Adrenal gland (tissue), 12 donors: ENCODE measurements around the gene AKAP1. TPM values are rescaled to one million over a fixed set of nuclear protein-coding genes. Genes with fewer than 3 reads are reported as not detected.
A peak's percentile ranks its signal among the peaks of the same experiment; 100 is the strongest.

Experiments used
- DNase-seq, 7 donors: peaks; one replicate each; pipeline ENCODE4 v3.0.0-alpha.2; 2019 to 2020
- H3K27ac ChIP-seq, 5 donors: fragments of 200-600 bp; sonication (generic) in 4 of 5; 1 replicate in 3 of 5; 2 replicates in 2 of 5; pipeline versions ENCODE4 v1.5.1 to v1.8.0; 2016 to 2020; ENCODE audit warnings: mild to moderate bottlenecking in 1 of 5
- H3K27me3 ChIP-seq: fragments of 200-600 bp; 2 replicates; pipeline ENCODE4 v1.8.0; 2021
- H3K36me3 ChIP-seq, 2 donors: fragments of 200-600 bp; replicated peaks in 1 of 2; 1 replicate in 1 of 2; 2 replicates in 1 of 2; pipeline versions ENCODE4 v1.5.1 to v1.8.0; 2018 to 2022
- H3K4me1 ChIP-seq, 2 donors: fragments of 200-600 bp; replicated peaks in 1 of 2; 1 replicate in 1 of 2; 2 replicates in 1 of 2; pipeline versions ENCODE4 v1.5.1 to v1.8.0; 2018 to 2021
- H3K4me3 ChIP-seq, 4 donors: fragments of 200-600 bp; sonication (generic) in 3 of 4; one replicate each; pipeline ENCODE4 v1.5.1; 2016 to 2018
- H3K9me3 ChIP-seq, 3 donors: fragments of 200-600 bp; sonication (generic) in 1 of 3; replicated peaks in 1 of 3; 1 replicate in 2 of 3; 2 replicates in 1 of 3; pipeline versions ENCODE4 v1.5.1 to v1.8.0; 2016 to 2021
- POLR2A ChIP-seq, 2 donors: fragments of 450-650 bp; IDR thresholded peaks; one replicate each; pipeline ENCODE4 v1.6.1; 2017; ENCODE audit warnings: antibody characterized with exemption in 2 of 2, mild to moderate bottlenecking in 2 of 2, moderate library complexity in 1 of 2
- WGBS, 4 donors: extraction: QIAGEN DNeasy Blood & Tissue Kit in 2 of 4; methylation state at CpG; one replicate each; pipeline versions ENCODE4 v1.1.5 to v1.1.7; 2013 to 2017; 5-methylcytosine and 5-hydroxymethylcytosine counted together
- intact Hi-C, 2 donors: fragments of 100-400 bp; cut with DNase I; formaldehyde crosslinking; loops; one replicate each; pipeline versions ENCODE4 v1.14.1 to v1.15.0; 2022 to 2023
- polyA plus RNA-seq, 3 donors: library from polyadenylated mRNA; stranded (reverse); fragments of 200-250 nt in 2 of 3; fragments of 350-450 nt in 1 of 3; fragmentation: Illumina TruSeq in 1 of 3; extraction: RNeasy Lipid Tissue Mini Kit (QIAGEN cat#74804) in 1 of 3; gene quantifications; one replicate each; pipeline ENCODE4 v1.2.3, GENCODE V29; 2013 to 2014
- total RNA-seq, 9 donors: library from RNA; depleted of rRNA in 4 of 9; stranded (reverse); fragments of >200 nt in 4 of 9; fragments of 120-200 nt in 1 of 9; fragmentation: NEBNext Ultra II Directional in 1 of 9; extraction: Animal tissue kit (Norgen Biotek cat#: 25700) in 1 of 9; gene quantifications; one replicate each; pipeline versions ENCODE4 v1.1.0 to v1.2.4, GENCODE V29; 2013 to 2023
- TF ChIP-seq, protein P1 (sequence below), 6 experiments: fragments of 450-650 bp in 4 of 6; fragments of 200-600 bp in 2 of 6; sonication (generic) in 1 of 6; IDR thresholded peaks; 1 replicate in 5 of 6; 2 replicates in 1 of 6; pipeline versions ENCODE4 v1.5.1 to v1.8.0; 2016 to 2021; ENCODE audit warnings: antibody characterized with exemption in 6 of 6, mild to moderate bottlenecking in 2 of 6, moderate library complexity in 1 of 6
- donor health status: healthy with polysubstance abuse.
- donor health status: Bipolar disorder and iron deficiency.
- donor health status: DM: yes; HTN: yes; CAD: no.
- donor health status: DM: no; HTN: no; CAD: no.
- donor health status: DM: no; HTN: no; CAD: no.
- donor health status: DM: yes; HTN: yes; CAD: no.

The AKAP1 gene
- total and polyA plus RNA-seq, 12 donors = 14.0 to 259 (median 29.4) TPM

DNA sequence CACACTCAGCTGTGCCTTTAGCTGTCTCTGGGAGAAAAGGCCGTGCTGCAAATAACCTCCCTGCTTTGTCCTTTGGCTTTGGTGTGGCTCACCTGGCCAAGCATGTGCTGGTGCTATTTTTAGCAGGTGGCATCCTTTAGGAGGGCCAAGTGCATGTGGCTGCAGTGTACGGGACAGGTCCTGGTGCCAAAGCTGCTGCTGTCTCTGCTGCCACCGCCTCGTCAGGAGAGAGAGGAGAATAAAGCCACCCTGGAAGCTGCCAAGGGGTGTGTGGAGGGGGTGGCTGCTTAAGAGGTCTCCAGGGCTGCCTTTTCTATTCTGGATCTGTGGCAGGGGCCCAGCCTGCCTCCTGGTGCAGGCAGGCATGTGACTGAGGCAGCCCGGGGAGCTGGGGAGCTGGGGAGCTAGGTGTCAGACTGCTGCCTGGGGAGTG lies 6.2 kb downstream of the AKAP1 start:
- Histone ChIP-seq H3K36me3 (no peaks in the 10 kb centered on the region), H3K4me3 (no peak overlapping the region), H3K27ac (peak overlapping the region in 4 of 5 donors; percentile 59 to 87 (median 78)), H3K4me1 (peaks cover 17 to 59% of the 10 kb centered on the region in 2 donors), H3K27me3 (no peaks in the 10 kb centered on the region), H3K9me3 (no peaks in the 10 kb centered on the region)
- no peak for TF ChIP-seq POLR2A (IDR thresholded peaks at IDR 0.05)
- TF ChIP-seq, protein P1, sequence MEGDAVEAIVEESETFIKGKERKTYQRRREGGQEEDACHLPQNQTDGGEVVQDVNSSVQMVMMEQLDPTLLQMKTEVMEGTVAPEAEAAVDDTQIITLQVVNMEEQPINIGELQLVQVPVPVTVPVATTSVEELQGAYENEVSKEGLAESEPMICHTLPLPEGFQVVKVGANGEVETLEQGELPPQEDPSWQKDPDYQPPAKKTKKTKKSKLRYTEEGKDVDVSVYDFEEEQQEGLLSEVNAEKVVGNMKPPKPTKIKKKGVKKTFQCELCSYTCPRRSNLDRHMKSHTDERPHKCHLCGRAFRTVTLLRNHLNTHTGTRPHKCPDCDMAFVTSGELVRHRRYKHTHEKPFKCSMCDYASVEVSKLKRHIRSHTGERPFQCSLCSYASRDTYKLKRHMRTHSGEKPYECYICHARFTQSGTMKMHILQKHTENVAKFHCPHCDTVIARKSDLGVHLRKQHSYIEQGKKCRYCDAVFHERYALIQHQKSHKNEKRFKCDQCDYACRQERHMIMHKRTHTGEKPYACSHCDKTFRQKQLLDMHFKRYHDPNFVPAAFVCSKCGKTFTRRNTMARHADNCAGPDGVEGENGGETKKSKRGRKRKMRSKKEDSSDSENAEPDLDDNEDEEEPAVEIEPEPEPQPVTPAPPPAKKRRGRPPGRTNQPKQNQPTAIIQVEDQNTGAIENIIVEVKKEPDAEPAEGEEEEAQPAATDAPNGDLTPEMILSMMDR (IDR thresholded peaks at IDR 0.05) = no peak
- DNase-seq = peak in 6 of 7 donors; percentile 24 to 70 (median 43)
- WGBS, 4 donors = 46 to 54% (median 50%) methylated on average over 5 of the region's 5 CpGs
- intact Hi-C loops = no loop called here

DNA sequence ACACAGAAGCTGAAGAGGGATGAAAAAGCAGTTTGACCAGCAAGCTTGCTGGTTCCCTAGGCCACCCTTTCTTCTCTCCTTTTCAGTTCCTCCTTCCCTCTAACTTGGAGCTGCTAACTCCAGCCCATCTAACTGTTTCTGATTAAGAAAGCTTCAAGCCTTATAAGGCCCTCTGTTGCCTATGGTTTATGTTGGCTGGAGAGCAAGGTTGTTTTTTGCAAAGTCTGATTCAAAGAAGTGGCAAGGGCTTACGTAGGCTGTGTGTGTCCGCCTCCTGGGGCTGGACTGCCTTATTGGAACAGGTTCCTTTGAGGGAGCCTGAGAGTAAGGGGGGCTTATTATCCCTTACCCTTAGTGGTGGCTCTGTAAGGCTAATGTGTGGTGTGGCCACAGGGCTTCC lies 7.1 kb downstream of the AKAP1 start:
- intact Hi-C loops = no loop called here
- Histone ChIP-seq H3K9me3 (no peaks in the 10 kb centered on the region), H3K27me3 (no peaks in the 10 kb centered on the region), H3K36me3 (no peaks in the 10 kb centered on the region), H3K4me3 (no peak overlapping the region), H3K4me1 (peaks cover 17 to 61% of the 10 kb centered on the region in 2 donors), H3K27ac (peak overlapping the region in 2 of 5 donors; percentile 75 to 84)
- peak in 2 of 7 donors; percentile 35 to 40 for DNase-seq
- TF ChIP-seq, protein P1 (IDR thresholded peaks at IDR 0.05) = no peak
- TF ChIP-seq POLR2A (IDR thresholded peaks at IDR 0.05) = no peak
- WGBS, 4 donors = 33 to 63% (median 56%) methylated on average over 2 of the region's 2 CpGs

DNA sequence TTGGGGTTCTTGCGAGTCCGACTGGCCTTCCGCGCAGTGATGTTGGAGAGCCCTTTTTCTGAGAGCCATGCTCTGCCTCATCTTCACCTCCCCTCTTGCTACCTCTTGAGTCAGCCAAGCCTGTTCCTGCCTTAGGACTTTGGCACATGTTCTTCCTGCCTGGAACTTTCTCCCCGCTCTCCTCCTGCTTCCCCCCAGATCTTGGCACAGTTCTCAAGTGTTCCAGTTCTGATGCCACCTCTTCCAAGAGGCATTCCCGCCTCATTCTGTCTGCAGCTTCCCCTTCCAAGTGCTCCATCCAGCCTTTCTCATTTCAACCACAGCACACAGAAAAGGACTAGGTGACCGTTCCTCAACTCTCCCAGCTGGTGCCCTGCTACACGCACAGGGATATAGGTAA lies 7.7 kb downstream of the AKAP1 start:
- Histone ChIP-seq H3K4me3 (no peak overlapping the region), H3K9me3 (no peaks in the 10 kb centered on the region), H3K4me1 (peaks cover 20 to 61% of the 10 kb centered on the region in 2 donors), H3K36me3 (no peaks in the 10 kb centered on the region), H3K27me3 (no peaks in the 10 kb centered on the region), H3K27ac (peak overlapping the region in 2 of 5 donors; percentile 45 to 75)
- no peak for DNase-seq
- 87 to 97% (median 96%) methylated on average over 8 of the region's 8 CpGs for WGBS, 4 donors
- TF ChIP-seq, protein P1 (IDR thresholded peaks at IDR 0.05) = no peak
- no peak for TF ChIP-seq POLR2A (IDR thresholded peaks at IDR 0.05)
- intact Hi-C loops = no loop called here

DNA sequence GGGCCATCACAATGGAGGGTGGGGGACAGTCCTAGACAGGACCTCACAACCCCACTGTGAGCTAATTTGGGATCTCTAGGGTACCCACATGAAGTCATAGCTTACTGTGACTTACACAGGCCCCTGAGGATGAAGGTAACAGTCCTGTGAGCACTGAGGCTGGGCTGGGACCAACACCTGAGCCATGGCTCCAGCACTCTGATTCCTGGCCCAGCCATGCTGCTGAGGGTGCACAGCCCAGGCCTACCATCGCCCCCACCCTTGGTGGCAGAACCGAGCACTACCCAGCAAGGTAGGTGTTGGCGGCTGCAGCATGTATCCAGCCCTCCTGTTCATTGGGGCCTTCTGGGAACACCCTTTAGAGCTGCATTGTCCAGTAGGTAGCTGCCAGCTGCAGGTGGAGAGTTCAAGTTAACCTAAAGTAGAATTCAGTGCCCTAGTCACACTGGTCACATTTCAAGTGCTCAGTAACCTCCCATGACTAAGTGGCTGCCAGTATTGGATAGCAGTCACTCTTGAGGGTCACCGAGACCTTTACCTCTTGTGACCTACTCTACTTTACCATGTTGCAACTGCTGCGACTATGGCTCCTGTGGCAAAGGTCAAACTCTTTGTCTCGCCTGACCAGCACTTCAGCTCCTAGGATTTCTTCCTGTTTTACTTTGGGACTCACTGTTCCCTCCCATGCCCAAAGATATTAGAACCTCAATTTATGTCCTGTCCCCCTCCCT lies 11.6 kb downstream of the AKAP1 start:
- peak overlapping the region in 3 of 5 donors; percentile 59 to 80 (median 69) for H3K27ac ChIP-seq
- intact Hi-C loops = no loop called here
- H3K9me3 ChIP-seq = no peaks in the 10 kb centered on the region
- WGBS, 4 donors = 53 to 76% (median 66%) methylated on average over 3 to 6 of the region's 6 CpGs
- TF ChIP-seq, protein P1 (IDR thresholded peaks at IDR 0.05) = no peak
- no peak for TF ChIP-seq POLR2A (IDR thresholded peaks at IDR 0.05)
- no peaks in the 10 kb centered on the region for H3K27me3 ChIP-seq
- peak in 2 of 7 donors; percentile 29 to 52 for DNase-seq
- H3K36me3 ChIP-seq = no peaks in the 10 kb centered on the region
- peaks cover 3 to 37% of the 10 kb centered on the region in 2 donors for H3K4me1 ChIP-seq
- no peak overlapping the region for H3K4me3 ChIP-seq
